ENCODE data around the gene DOCK6. TPM values are rescaled to one million over a fixed set of nuclear protein-coding genes. Genes with fewer than 3 reads are reported as not detected.

Gene DOCK6
- total RNA-seq, 2 donors from 2014 or later, result 93.8 to 111 TPM

GRCh38 chr19:11288349-11288748 lies 26.0 kb upstream of the DOCK6 start:
- peak; percentile 70 for TF ChIP-seq CTCF (conservative IDR thresholded peaks at IDR 0.05)
- H3K9me3 Mint-ChIP-seq, result no peaks in the 10 kb centered on the region
- no peaks in the 10 kb centered on the region for H3K4me1 Mint-ChIP-seq
- no peaks in the 10 kb centered on the region for H3K27me3 Mint-ChIP-seq (ENCODE audit: insufficient read depth)
- no peak overlapping the region for H3K27ac Mint-ChIP-seq
- H3K4me3 Mint-ChIP-seq, result no peak overlapping the region
- Histone ChIP-seq H3K9ac (ENCODE audit: extremely low read depth, low read length, poor library complexity, severe bottlenecking) (no peak overlapping the region), H3K9me3 (ENCODE audit: control insufficient read depth, low read length) (no peaks in the 10 kb centered on the region), H3K4me3 (ENCODE audit: low read length) (no peak overlapping the region), H3K27me3 (ENCODE audit: control insufficient read depth, insufficient read depth, low read length, poor library complexity, severe bottlenecking) (no peaks in the 10 kb centered on the region), H3K27ac (ENCODE audit: low read depth, low read length) (no peak overlapping the region), H3K36me3 (ENCODE audit: control insufficient read depth, insufficient read depth, low read length) (no peaks in the 10 kb centered on the region), H3K4me1 (ENCODE audit: control insufficient read depth, insufficient read depth, low read length) (no peaks in the 10 kb centered on the region)
- DNase-seq, result no peak
- no peaks in the 10 kb centered on the region for H3K36me3 Mint-ChIP-seq (ENCODE audit: low read depth)
- 87 to 95% methylated on average over 7 of the region's 7 CpGs for WGBS, 2 experiments (ENCODE audit: insufficient coverage in 1 of 2, insufficient read length in 1 of 2)

- H3K4me1 ChIP-seq (ENCODE audit: control insufficient read depth, insufficient read depth, low read length), result no peaks in the 10 kb centered on the region
- Mint-ChIP-seq H3K27ac (no peak overlapping the region), H3K4me3 (no peak overlapping the region), H3K4me1 (no peaks in the 10 kb centered on the region), H3K27me3 (ENCODE audit: insufficient read depth) (no peaks in the 10 kb centered on the region), H3K36me3 (ENCODE audit: low read depth) (no peaks in the 10 kb centered on the region), H3K9me3 (no peaks in the 10 kb centered on the region)
- TF ChIP-seq CTCF (conservative IDR thresholded peaks at IDR 0.05), result no peak
- no peaks in the 10 kb centered on the region for H3K27me3 ChIP-seq (ENCODE audit: control insufficient read depth, insufficient read depth, low read length, poor library complexity, severe bottlenecking)
- H3K9me3 ChIP-seq (ENCODE audit: control insufficient read depth, low read length), result no peaks in the 10 kb centered on the region
- WGBS, 2 experiments (ENCODE audit: insufficient coverage in 1 of 2, insufficient read length in 1 of 2), result 91 to 93% methylated on average over 5 of the region's 6 CpGs
- H3K36me3 ChIP-seq (ENCODE audit: control insufficient read depth, insufficient read depth, low read length), result no peaks in the 10 kb centered on the region
- H3K4me3 ChIP-seq (ENCODE audit: low read length), result no peak overlapping the region
- no peak overlapping the region for H3K27ac ChIP-seq (ENCODE audit: low read depth, low read length)
- DNase-seq, result no peak
- H3K9ac ChIP-seq (ENCODE audit: extremely low read depth, low read length, poor library complexity, severe bottlenecking), result no peak overlapping the region
Observed at GRCh38 chr19:11286312-11286974, 24.1 kb upstream of the DOCK6 start.

GRCh38 chr19:11284515-11284914 lies 22.2 kb upstream of the DOCK6 start:
- H3K9me3 Mint-ChIP-seq, result peaks cover 3% of the 10 kb centered on the region
- Histone ChIP-seq H3K9ac (ENCODE audit: extremely low read depth, low read length, poor library complexity, severe bottlenecking) (no peak overlapping the region), H3K36me3 (ENCODE audit: control insufficient read depth, insufficient read depth, low read length) (no peaks in the 10 kb centered on the region), H3K27me3 (ENCODE audit: control insufficient read depth, insufficient read depth, low read length, poor library complexity, severe bottlenecking) (no peaks in the 10 kb centered on the region), H3K27ac (ENCODE audit: low read depth, low read length) (no peak overlapping the region), H3K4me1 (ENCODE audit: control insufficient read depth, insufficient read depth, low read length) (no peaks in the 10 kb centered on the region), H3K4me3 (ENCODE audit: low read length) (no peak overlapping the region), H3K9me3 (ENCODE audit: control insufficient read depth, low read length) (no peaks in the 10 kb centered on the region)
- TF ChIP-seq CTCF (conservative IDR thresholded peaks at IDR 0.05), result no peak
- no peak for DNase-seq
- H3K4me3 Mint-ChIP-seq, result no peak overlapping the region
- H3K27me3 Mint-ChIP-seq (ENCODE audit: insufficient read depth), result no peaks in the 10 kb centered on the region
- H3K36me3 Mint-ChIP-seq (ENCODE audit: low read depth), result no peaks in the 10 kb centered on the region
- no peak overlapping the region for H3K27ac Mint-ChIP-seq
- peaks cover 2% of the 10 kb centered on the region for H3K4me1 Mint-ChIP-seq
- 85 to 87% methylated on average over 2 to 6 of the region's 6 CpGs for WGBS, 2 experiments (ENCODE audit: insufficient coverage in 1 of 2, insufficient read length in 1 of 2)

All from endodermal cell (in vitro differentiated cells).